ENCODE results near the gene CDH13. TPM values are rescaled to one million over a fixed set of nuclear protein-coding genes. Genes with fewer than 3 reads are reported as not detected.

The CDH13 gene
- total and polyA plus RNA-seq, 2 donors (not counting 3 experiments of a cell fraction or from before 2014, with no cell fraction given): 96.6 to 124 TPM

GRCh38 chr16:82917886-82918595 lies 291.3 kb downstream of the CDH13 start:
- H3K9ac ChIP-seq (replicated peaks; ENCODE audit: extremely low read depth, insufficient read depth, low read length): no peak overlapping the region
- no peak for DNase-seq (ENCODE audit: low read depth, low spot score)
- H3K4me2 ChIP-seq (ENCODE audit: insufficient read depth, low read length): no peak overlapping the region
- peaks cover 6% of the 10 kb centered on the region for H3K4me1 ChIP-seq (ENCODE audit: control insufficient read depth, extremely low read depth, insufficient read depth, low read length)
- no peaks in the 10 kb centered on the region for H4K20me1 ChIP-seq (replicated peaks; ENCODE audit: control insufficient read depth, extremely low read depth, insufficient read depth, low read length)
- no TSS peak for BruUV-seq (replicated peaks)
- H3K36me3 ChIP-seq (ENCODE audit: control insufficient read depth in 2 of 2, extremely low read depth in 1 of 2, insufficient read depth in 2 of 2, low read length in 2 of 2): no peaks in the 10 kb centered on the region
- TF ChIP-seq POLR2A (IDR thresholded peaks at IDR 0.05; ENCODE audit: low read depth, low read length) (no peak), EZH2 (IDR thresholded peaks at IDR 0.05; ENCODE audit: borderline replicate concordance, low read depth, low read length, severe bottlenecking) (no peak), JUN (IDR thresholded peaks at IDR 0.05; ENCODE audit: borderline replicate concordance, insufficient read depth, insufficient read length, low read depth) (no peak), POLR2AphosphoS5 (IDR thresholded peaks at IDR 0.05; ENCODE audit: insufficient read depth, low read depth, low read length) (no peak), MAX (IDR thresholded peaks at IDR 0.05; ENCODE audit: insufficient read depth, insufficient read length) (no peak), FOS (IDR thresholded peaks at IDR 0.05; ENCODE audit: borderline replicate concordance, insufficient read depth, low read length) (no peak), CTCF (IDR thresholded peaks at IDR 0.05; ENCODE audit: extremely low read depth in 1 of 2, insufficient read depth in 1 of 2, low read depth in 1 of 2, low read length in 2 of 2) (no peak), GATA2 (IDR thresholded peaks at IDR 0.05; ENCODE audit: insufficient read depth, insufficient read length, low read depth, low read length) (no peak), MYC (IDR thresholded peaks at IDR 0.05; ENCODE audit: low read depth, low read length) (no peak)
- H3K27me3 ChIP-seq (ENCODE audit: control insufficient read depth in 2 of 2, insufficient read depth in 2 of 2, low read length in 2 of 2): no peaks in the 10 kb centered on the region
- CTCF ChIA-PET: no interaction called here
- POLR2A ChIA-PET: no interaction called here
- no peaks in the 10 kb centered on the region for H3K9me3 ChIP-seq (replicated peaks; ENCODE audit: control insufficient read depth, insufficient read depth, low read length)
- no peak for FAIRE-seq
- intact Hi-C loops (cut with micrococcal nuclease) (no loop called here), dilution Hi-C loops (cut with MboI; ENCODE audit: extremely low pct_ligation_motif_present, low sequenced_read_pairs) (no loop called here)
- no peak overlapping the region for H3K4me3 ChIP-seq (replicated peaks in 1 of 3; ENCODE audit: insufficient read depth in 1 of 3, low read depth in 1 of 3, low read length in 3 of 3)
- no peak overlapping the region for H2AFZ ChIP-seq (ENCODE audit: low read depth, low read length)
- H3K9me1 ChIP-seq (replicated peaks; ENCODE audit: control insufficient read depth, extremely low read depth, insufficient read depth, low read length): no peaks in the 10 kb centered on the region
- no peaks in the 10 kb centered on the region for H3K79me2 ChIP-seq (ENCODE audit: control insufficient read depth, insufficient read depth, low read length)
- no peak overlapping the region for H3K27ac ChIP-seq (ENCODE audit: insufficient read depth, low read depth, low read length)

Data from endothelial cell of umbilical vein (primary cell).